Breast epithelium (tissue), 3 donors: ENCODE results near the gene ITGA5.

Experiments
- CTCF ChIP-seq, 3 donors: fragments of 450-650 bp; IDR thresholded peaks; one replicate each; pipeline ENCODE4 v1.5.1; 2016 to 2017; ENCODE audit warnings: antibody characterized with exemption in 3 of 3, mild to moderate bottlenecking in 3 of 3, moderate library complexity in 3 of 3
- POLR2A ChIP-seq: fragments of 450-650 bp; IDR thresholded peaks from one replicate; pipeline ENCODE4 v1.6.1; 2016; ENCODE audit warnings: antibody characterized with exemption, mild to moderate bottlenecking, moderate library complexity

DNA sequence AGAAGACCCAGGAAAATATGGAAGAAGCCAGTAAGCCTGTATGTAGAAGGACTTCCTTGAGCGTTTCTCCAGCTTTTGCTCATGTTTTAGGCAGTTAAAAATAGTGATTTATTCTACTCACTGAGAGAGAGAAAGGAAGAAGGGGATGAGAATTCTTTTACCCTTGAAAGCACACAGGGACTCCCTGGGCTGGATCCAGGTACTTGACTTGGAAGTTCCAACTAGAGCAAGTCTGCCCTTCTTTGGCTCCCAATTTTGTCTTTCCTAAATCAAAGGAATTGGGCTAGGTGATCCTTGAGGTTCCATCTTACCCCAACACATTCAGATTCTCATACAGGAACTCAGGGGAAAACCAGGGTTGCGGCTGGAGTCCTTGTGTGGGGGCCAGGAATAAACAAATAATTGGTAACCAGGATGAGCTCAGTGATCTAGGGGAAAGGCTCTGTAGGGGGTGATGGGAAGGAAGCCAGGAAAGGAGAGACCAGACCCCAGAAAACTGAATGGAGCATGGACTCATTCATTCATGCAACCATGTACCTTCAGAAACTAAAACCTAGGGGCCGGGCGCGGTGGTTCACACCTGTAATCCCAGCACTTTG, 11.5 kb upstream of the ITGA5 start:
- TF ChIP-seq CTCF (IDR thresholded peaks at IDR 0.05) (no peak), POLR2A (no peak)
